ENCODE measurements around the gene AMPH.

The AMPH gene

GRCh38 chr7:38478404-38478803, 152.8 kb downstream of the AMPH start:
- no peak overlapping the region for H3K27ac ChIP-seq
- DNase-seq (ENCODE audit: low read depth, low spot score) = peak; percentile 12

- no peak for DNase-seq (ENCODE audit: low read depth, low spot score)
- H3K27ac ChIP-seq = no peak overlapping the region
Measured at GRCh38 chr7:38477333-38477732, 153.8 kb downstream of the AMPH start.

GRCh38 chr7:38476764-38477163, 154.4 kb downstream of the AMPH start:
- no peak overlapping the region for H3K27ac ChIP-seq
- DNase-seq (ENCODE audit: low read depth, low spot score) = no peak

GRCh38 chr7:38465956-38466355, 165.2 kb downstream of the AMPH start:
- DNase-seq (ENCODE audit: low read depth, low spot score) = no peak
- H3K27ac ChIP-seq = no peak overlapping the region

- no peak overlapping the region for H3K27ac ChIP-seq
- no peak for DNase-seq (ENCODE audit: low read depth, low spot score)
Measured at GRCh38 chr7:38463277-38464225, 167.6 kb downstream of the AMPH start.

GRCh38 chr7:38462819-38463218, 168.4 kb downstream of the AMPH start:
- DNase-seq (ENCODE audit: low read depth, low spot score) = no peak
- H3K27ac ChIP-seq = no peak overlapping the region

GRCh38 chr7:38461887-38462286, 169.3 kb downstream of the AMPH start:
- H3K27ac ChIP-seq = no peak overlapping the region
- no peak for DNase-seq (ENCODE audit: low read depth, low spot score)

- no peak overlapping the region for H3K27ac ChIP-seq
- DNase-seq (ENCODE audit: low read depth, low spot score) = no peak
Measured at GRCh38 chr7:38453826-38454225, 177.3 kb downstream of the AMPH start.

- H3K27ac ChIP-seq = no peak overlapping the region
- DNase-seq (ENCODE audit: low read depth, low spot score) = no peak
Measured at GRCh38 chr7:38453168-38453567, 178.0 kb downstream of the AMPH start.

- no peak overlapping the region for H3K27ac ChIP-seq
Measured at GRCh38 chr7:38452681-38453108, 178.5 kb downstream of the AMPH start.

GRCh38 chr7:38451840-38452239, 179.3 kb downstream of the AMPH start:
- H3K27ac ChIP-seq = no peak overlapping the region
- no peak for DNase-seq (ENCODE audit: low read depth, low spot score)

More at GRCh38 chr7:38452681-38453108, 178.5 kb downstream of the AMPH start:
- DNase-seq (ENCODE audit: low read depth, low spot score) = no peak

GRCh38 chr7:38448584-38449234, 182.5 kb downstream of the AMPH start:
- no peak overlapping the region for H3K27ac ChIP-seq
- DNase-seq (ENCODE audit: low read depth, low spot score) = peak; percentile 27

- no peak for DNase-seq (ENCODE audit: low read depth, low spot score)
- no peak overlapping the region for H3K27ac ChIP-seq
Measured at GRCh38 chr7:38448054-38448453, 183.1 kb downstream of the AMPH start.

GRCh38 chr7:38438970-38439369, 192.2 kb downstream of the AMPH start:
- DNase-seq (ENCODE audit: low read depth, low spot score) = no peak
- H3K27ac ChIP-seq = no peak overlapping the region

GRCh38 chr7:38432671-38433070, 198.5 kb downstream of the AMPH start:
- H3K27ac ChIP-seq = no peak overlapping the region
- no peak for DNase-seq (ENCODE audit: low read depth, low spot score)

- no peak overlapping the region for H3K27ac ChIP-seq
- DNase-seq (ENCODE audit: low read depth, low spot score) = no peak
Measured at GRCh38 chr7:38432080-38432479, 199.1 kb downstream of the AMPH start.

GRCh38 chr7:38429057-38429456, 202.1 kb downstream of the AMPH start:
- H3K27ac ChIP-seq = no peak overlapping the region
- DNase-seq (ENCODE audit: low read depth, low spot score) = no peak

GRCh38 chr7:38428041-38428440, 203.1 kb downstream of the AMPH start:
- H3K27ac ChIP-seq = no peak overlapping the region
- DNase-seq (ENCODE audit: low read depth, low spot score) = no peak

- DNase-seq (ENCODE audit: low read depth, low spot score) = no peak
- no peak overlapping the region for H3K27ac ChIP-seq
Measured at GRCh38 chr7:38427279-38427955, 203.8 kb downstream of the AMPH start.

GRCh38 chr7:38425509-38425908, 205.7 kb downstream of the AMPH start:
- no peak for DNase-seq (ENCODE audit: low read depth, low spot score)
- no peak overlapping the region for H3K27ac ChIP-seq
